ENCODE data around the gene MGMT.

- TF ChIP-seq CTCF (IDR thresholded peaks at IDR 0.05) (no peak), POLR2A (IDR thresholded peaks at IDR 0.05) (no peak), POLR2AphosphoS5 (IDR thresholded peaks at IDR 0.05) (no peak), EP300 (IDR thresholded peaks at IDR 0.05) (no peak)
Observed at GRCh38 chr10:129531195-129531968, 64.3 kb downstream of the MGMT start.
